Measurements from ENCODE around the gene BST1.

DNA sequence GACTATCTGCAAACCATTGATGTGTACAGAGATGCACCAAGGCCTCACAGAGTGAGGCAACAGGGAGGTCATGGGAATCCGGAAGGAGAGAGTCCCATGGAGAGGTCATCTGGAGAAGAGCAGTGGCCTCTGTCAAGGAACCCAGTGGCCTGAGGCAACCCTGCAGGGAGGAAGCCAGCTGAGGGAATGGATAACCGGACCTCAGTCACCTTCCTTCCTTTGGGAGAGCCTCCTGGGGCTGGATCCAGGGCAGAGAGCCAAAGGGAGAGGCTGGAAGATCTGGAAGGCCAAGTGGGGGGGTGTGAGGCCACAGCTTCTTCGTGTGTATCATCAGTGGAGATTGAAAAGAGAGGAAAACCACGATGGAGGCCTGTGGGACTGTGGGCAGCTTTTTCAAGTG is 50.9 kb downstream of the BST1 start:
- TF ChIP-seq, protein P1, sequence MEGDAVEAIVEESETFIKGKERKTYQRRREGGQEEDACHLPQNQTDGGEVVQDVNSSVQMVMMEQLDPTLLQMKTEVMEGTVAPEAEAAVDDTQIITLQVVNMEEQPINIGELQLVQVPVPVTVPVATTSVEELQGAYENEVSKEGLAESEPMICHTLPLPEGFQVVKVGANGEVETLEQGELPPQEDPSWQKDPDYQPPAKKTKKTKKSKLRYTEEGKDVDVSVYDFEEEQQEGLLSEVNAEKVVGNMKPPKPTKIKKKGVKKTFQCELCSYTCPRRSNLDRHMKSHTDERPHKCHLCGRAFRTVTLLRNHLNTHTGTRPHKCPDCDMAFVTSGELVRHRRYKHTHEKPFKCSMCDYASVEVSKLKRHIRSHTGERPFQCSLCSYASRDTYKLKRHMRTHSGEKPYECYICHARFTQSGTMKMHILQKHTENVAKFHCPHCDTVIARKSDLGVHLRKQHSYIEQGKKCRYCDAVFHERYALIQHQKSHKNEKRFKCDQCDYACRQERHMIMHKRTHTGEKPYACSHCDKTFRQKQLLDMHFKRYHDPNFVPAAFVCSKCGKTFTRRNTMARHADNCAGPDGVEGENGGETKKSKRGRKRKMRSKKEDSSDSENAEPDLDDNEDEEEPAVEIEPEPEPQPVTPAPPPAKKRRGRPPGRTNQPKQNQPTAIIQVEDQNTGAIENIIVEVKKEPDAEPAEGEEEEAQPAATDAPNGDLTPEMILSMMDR (conservative IDR thresholded peaks at IDR 0.05; ENCODE audit: low read depth in 2 of 2) = no peak
- TF ChIP-seq ZNF331 (CRISPR knock-in tag; IDR thresholded peaks at IDR 0.05; ENCODE audit: low read depth) = no peak
- no peak for TF ChIP-seq POLR2AphosphoS5 (IDR thresholded peaks at IDR 0.05; ENCODE audit: low read depth)
- no peak for TF ChIP-seq EZH2 (IDR thresholded peaks at IDR 0.05; ENCODE audit: low read depth, unreplicated experiment)
- no peak for TF ChIP-seq JUNB (IDR thresholded peaks at IDR 0.05; ENCODE audit: unreplicated experiment)
- TF ChIP-seq EZH2phosphoT487 (IDR thresholded peaks at IDR 0.05; ENCODE audit: unreplicated experiment) = no peak
- TF ChIP-seq CREB1 (CRISPR knock-in tag; IDR thresholded peaks at IDR 0.05; ENCODE audit: low read depth) = no peak
- TF ChIP-seq STAT1 (IDR thresholded peaks at IDR 0.05; ENCODE audit: unreplicated experiment) = no peak
- TF ChIP-seq, protein P2, sequence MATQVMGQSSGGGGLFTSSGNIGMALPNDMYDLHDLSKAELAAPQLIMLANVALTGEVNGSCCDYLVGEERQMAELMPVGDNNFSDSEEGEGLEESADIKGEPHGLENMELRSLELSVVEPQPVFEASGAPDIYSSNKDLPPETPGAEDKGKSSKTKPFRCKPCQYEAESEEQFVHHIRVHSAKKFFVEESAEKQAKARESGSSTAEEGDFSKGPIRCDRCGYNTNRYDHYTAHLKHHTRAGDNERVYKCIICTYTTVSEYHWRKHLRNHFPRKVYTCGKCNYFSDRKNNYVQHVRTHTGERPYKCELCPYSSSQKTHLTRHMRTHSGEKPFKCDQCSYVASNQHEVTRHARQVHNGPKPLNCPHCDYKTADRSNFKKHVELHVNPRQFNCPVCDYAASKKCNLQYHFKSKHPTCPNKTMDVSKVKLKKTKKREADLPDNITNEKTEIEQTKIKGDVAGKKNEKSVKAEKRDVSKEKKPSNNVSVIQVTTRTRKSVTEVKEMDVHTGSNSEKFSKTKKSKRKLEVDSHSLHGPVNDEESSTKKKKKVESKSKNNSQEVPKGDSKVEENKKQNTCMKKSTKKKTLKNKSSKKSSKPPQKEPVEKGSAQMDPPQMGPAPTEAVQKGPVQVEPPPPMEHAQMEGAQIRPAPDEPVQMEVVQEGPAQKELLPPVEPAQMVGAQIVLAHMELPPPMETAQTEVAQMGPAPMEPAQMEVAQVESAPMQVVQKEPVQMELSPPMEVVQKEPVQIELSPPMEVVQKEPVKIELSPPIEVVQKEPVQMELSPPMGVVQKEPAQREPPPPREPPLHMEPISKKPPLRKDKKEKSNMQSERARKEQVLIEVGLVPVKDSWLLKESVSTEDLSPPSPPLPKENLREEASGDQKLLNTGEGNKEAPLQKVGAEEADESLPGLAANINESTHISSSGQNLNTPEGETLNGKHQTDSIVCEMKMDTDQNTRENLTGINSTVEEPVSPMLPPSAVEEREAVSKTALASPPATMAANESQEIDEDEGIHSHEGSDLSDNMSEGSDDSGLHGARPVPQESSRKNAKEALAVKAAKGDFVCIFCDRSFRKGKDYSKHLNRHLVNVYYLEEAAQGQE (IDR thresholded peaks at IDR 0.05; ENCODE audit: unreplicated experiment) = no peak
- TF ChIP-seq, protein P3, sequence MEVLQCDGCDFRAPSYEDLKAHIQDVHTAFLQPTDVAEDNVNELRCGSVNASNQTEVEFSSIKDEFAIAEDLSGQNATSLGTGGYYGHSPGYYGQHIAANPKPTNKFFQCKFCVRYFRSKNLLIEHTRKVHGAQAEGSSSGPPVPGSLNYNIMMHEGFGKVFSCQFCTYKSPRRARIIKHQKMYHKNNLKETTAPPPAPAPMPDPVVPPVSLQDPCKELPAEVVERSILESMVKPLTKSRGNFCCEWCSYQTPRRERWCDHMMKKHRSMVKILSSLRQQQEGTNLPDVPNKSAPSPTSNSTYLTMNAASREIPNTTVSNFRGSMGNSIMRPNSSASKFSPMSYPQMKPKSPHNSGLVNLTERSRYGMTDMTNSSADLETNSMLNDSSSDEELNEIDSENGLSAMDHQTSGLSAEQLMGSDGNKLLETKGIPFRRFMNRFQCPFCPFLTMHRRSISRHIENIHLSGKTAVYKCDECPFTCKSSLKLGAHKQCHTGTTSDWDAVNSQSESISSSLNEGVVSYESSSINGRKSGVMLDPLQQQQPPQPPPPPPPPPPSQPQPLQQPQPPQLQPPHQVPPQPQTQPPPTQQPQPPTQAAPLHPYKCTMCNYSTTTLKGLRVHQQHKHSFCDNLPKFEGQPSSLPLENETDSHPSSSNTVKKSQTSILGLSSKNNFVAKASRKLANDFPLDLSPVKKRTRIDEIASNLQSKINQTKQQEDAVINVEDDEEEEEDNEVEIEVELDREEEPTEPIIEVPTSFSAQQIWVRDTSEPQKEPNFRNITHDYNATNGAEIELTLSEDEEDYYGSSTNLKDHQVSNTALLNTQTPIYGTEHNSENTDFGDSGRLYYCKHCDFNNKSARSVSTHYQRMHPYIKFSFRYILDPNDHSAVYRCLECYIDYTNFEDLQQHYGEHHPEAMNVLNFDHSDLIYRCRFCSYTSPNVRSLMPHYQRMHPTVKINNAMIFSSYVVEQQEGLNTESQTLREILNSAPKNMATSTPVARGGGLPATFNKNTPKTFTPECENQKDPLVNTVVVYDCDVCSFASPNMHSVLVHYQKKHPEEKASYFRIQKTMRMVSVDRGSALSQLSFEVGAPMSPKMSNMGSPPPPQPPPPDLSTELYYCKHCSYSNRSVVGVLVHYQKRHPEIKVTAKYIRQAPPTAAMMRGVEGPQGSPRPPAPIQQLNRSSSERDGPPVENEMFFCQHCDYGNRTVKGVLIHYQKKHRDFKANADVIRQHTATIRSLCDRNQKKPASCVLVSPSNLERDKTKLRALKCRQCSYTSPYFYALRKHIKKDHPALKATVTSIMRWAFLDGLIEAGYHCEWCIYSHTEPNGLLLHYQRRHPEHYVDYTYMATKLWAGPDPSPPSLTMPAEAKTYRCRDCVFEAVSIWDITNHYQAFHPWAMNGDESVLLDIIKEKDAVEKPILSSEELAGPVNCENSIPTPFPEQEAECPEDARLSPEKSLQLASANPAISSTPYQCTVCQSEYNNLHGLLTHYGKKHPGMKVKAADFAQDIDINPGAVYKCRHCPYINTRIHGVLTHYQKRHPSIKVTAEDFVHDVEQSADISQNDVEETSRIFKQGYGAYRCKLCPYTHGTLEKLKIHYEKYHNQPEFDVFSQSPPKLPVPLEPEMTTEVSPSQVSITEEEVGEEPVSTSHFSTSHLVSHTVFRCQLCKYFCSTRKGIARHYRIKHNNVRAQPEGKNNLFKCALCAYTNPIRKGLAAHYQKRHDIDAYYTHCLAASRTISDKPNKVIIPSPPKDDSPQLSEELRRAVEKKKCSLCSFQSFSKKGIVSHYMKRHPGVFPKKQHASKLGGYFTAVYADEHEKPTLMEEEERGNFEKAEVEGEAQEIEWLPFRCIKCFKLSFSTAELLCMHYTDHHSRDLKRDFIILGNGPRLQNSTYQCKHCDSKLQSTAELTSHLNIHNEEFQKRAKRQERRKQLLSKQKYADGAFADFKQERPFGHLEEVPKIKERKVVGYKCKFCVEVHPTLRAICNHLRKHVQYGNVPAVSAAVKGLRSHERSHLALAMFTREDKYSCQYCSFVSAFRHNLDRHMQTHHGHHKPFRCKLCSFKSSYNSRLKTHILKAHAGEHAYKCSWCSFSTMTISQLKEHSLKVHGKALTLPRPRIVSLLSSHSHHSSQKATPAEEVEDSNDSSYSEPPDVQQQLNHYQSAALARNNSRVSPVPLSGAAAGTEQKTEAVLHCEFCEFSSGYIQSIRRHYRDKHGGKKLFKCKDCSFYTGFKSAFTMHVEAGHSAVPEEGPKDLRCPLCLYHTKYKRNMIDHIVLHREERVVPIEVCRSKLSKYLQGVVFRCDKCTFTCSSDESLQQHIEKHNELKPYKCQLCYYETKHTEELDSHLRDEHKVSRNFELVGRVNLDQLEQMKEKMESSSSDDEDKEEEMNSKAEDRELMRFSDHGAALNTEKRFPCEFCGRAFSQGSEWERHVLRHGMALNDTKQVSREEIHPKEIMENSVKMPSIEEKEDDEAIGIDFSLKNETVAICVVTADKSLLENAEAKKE (CRISPR knock-in tag; IDR thresholded peaks at IDR 0.05) = no peak

Data from GM23338 (cell line).